ENCODE results near the gene OSER1.

DNA sequence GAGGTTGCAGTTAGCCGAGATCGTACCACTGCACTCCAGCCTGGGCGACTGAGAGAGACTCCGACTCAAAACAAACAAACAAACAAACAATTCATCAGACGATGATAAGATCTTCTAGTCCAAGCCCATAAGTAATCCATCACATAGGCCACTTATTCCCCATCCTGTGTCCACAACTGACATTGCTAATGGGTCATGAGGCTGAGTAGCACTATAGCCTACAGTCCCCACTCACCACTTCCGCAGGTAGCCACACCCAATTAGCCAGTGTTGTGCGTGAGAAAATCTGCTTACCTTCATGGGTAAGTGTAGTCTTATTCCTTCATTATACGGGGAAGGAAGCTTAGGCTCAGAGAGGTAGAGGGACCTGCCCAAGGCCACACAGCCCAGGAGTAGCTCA is 36.7 kb downstream of the OSER1 start:
- TF ChIP-seq, protein P1, sequence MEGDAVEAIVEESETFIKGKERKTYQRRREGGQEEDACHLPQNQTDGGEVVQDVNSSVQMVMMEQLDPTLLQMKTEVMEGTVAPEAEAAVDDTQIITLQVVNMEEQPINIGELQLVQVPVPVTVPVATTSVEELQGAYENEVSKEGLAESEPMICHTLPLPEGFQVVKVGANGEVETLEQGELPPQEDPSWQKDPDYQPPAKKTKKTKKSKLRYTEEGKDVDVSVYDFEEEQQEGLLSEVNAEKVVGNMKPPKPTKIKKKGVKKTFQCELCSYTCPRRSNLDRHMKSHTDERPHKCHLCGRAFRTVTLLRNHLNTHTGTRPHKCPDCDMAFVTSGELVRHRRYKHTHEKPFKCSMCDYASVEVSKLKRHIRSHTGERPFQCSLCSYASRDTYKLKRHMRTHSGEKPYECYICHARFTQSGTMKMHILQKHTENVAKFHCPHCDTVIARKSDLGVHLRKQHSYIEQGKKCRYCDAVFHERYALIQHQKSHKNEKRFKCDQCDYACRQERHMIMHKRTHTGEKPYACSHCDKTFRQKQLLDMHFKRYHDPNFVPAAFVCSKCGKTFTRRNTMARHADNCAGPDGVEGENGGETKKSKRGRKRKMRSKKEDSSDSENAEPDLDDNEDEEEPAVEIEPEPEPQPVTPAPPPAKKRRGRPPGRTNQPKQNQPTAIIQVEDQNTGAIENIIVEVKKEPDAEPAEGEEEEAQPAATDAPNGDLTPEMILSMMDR (IDR thresholded peaks at IDR 0.05) = no peak
- TF ChIP-seq EZH2 (IDR thresholded peaks at IDR 0.05) (no peak), EZH2phosphoT487 (IDR thresholded peaks at IDR 0.05) (no peak)

Data from neural progenitor cell (in vitro differentiated cells).